ENCODE measurements around the gene HGFAC. TPM values are rescaled to one million over a fixed set of nuclear protein-coding genes. Genes with fewer than 3 reads are reported as not detected.

The HGFAC gene
- not detected for total RNA-seq

DNA sequence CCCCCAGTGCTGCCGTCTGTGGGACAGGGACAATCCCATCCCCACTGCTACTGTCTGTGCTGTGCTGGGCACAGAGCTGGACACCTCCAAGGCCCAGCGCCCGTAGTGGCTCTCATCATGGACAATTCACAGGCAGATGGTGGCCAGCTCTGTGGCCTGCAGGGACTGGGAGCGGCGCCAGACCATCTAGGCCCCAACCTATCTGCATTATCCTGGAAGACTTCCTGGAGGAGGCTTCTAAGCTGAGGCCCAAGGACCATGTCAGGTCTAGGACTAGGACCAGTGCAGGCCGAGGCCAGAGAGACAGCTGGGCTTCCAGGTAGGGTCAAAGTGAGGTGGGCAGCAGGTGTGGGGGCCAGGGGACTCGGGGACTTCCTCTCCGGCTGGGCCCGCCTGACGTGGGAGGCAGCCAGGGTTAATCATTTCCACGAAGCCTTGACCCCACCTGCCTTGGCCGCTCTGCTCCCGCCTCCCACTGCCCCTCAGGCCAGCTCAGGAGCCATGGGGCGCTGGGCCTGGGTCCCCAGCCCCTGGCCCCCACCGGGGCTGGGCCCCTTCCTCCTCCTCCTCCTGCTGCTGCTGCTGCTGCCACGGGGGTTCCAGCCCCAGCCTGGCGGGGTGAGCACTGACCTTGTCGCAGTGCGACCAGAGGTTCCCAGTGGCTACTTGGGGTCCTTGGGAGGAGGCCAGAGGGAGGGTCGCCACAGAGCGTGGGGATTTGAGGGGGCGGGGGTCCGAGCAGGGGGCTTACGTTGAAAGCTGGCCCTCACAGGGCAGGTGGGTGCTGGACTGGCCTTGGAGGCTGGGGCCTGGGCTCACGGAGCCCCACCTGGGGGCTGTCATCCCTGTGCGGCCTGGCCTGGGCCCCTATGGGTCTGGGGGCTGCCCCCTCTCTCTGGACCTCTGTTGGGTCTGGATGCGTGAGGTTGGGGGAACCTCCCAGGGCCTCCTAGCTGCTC, at the start of gene HGFAC:
HGFAC (plus strand) TSS at position 468 of the 959 bp plus-strand sequence; CDS start at position 502, 34 bp downstream.
- no peak within 1 kb of the TSS for H3K27ac ChIP-seq
- H3K36me3 ChIP-seq: no peaks in the 10 kb centered on the region
- no peak within 1 kb of the TSS for H3K4me3 ChIP-seq
- TF ChIP-seq, protein P1, sequence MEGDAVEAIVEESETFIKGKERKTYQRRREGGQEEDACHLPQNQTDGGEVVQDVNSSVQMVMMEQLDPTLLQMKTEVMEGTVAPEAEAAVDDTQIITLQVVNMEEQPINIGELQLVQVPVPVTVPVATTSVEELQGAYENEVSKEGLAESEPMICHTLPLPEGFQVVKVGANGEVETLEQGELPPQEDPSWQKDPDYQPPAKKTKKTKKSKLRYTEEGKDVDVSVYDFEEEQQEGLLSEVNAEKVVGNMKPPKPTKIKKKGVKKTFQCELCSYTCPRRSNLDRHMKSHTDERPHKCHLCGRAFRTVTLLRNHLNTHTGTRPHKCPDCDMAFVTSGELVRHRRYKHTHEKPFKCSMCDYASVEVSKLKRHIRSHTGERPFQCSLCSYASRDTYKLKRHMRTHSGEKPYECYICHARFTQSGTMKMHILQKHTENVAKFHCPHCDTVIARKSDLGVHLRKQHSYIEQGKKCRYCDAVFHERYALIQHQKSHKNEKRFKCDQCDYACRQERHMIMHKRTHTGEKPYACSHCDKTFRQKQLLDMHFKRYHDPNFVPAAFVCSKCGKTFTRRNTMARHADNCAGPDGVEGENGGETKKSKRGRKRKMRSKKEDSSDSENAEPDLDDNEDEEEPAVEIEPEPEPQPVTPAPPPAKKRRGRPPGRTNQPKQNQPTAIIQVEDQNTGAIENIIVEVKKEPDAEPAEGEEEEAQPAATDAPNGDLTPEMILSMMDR (IDR thresholded peaks at IDR 0.05): no peak
- H3K27me3 ChIP-seq: no peaks in the 10 kb centered on the region
- H3K4me1 ChIP-seq: peaks cover 0 to 8% of the 10 kb centered on the region in 2 donors
- DNase-seq (ENCODE audit: low spot score): no peak
- H3K9me3 ChIP-seq: no peaks in the 10 kb centered on the region

DNA sequence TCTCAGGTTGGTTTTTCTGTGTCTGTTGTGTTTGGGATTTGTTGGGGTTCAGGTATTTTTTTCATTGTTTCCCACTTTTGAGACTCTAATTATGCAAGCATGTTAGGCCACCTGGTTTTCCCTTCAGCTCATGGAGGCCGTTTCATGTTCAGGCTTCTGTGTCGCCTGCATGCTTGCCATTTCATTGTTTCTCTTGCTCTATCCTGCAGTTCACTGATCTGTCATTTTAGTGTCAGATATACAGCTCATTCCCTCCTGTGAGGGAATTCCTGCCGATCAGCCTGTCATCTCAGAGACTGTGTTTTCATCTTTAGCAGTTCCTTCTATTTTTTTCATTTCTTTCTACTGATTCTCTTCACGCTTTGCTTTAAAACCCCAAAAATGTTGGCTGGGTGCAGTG, 49.4 kb upstream of the HGFAC start:
- no peak overlapping the region for H3K27ac ChIP-seq
- H3K4me3 ChIP-seq: no peak overlapping the region
- no peaks in the 10 kb centered on the region for H3K27me3 ChIP-seq
- TF ChIP-seq, protein P1 (IDR thresholded peaks at IDR 0.05): no peak
- peaks cover 0 to 24% of the 10 kb centered on the region in 2 donors for H3K4me1 ChIP-seq
- no peaks in the 10 kb centered on the region for H3K36me3 ChIP-seq
- peaks cover 0 to 10% of the 10 kb centered on the region in 2 donors for H3K9me3 ChIP-seq
- no peak for DNase-seq (ENCODE audit: low spot score)

DNA sequence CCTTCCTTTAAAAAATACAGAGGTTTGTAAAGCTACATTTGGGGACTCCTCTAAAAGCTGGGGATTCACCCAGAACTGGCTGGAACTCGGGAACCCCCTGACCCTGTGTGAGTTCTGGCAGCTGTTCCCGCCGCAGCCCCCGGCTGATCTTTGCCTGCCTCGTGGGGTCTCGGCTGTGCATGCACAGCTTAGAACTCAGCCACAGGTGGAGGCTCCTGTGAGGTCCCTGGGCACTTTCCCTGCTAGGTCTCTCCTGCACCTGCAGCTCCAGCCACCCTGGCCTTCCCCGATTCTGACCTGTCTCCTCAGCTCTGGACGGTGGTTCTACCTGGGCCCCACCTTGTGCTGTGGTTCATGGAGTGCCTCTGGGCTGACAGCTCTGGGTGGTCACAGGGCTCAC, 48.6 kb upstream of the HGFAC start:
- no peak for DNase-seq (ENCODE audit: low spot score)
- H3K27me3 ChIP-seq: no peaks in the 10 kb centered on the region
- H3K27ac ChIP-seq: no peak overlapping the region
- H3K36me3 ChIP-seq: no peaks in the 10 kb centered on the region
- peaks cover 0 to 16% of the 10 kb centered on the region in 2 donors for H3K4me1 ChIP-seq
- H3K4me3 ChIP-seq: no peak overlapping the region
- TF ChIP-seq, protein P1 (IDR thresholded peaks at IDR 0.05): no peak
- peaks cover 0 to 10% of the 10 kb centered on the region in 2 donors for H3K9me3 ChIP-seq

DNA sequence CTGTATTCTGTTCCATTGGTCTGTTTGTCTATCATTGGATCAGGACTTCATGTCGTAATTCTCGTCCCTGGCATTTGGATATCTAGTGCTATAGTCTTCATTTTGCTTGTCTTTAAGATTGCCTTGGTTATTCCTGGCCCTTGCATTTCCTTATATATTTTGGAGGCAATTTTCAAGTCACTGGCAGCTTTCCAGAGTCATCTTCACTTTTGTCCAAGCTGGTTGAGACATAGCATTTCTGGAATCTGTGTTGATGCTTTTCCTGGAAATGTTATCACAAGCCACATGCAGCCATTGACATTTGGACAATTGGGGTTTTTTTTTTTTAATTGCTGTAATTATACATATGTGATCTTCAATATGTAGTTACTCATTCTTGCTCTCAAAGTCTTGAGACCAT, 45.2 kb upstream of the HGFAC start:
- Histone ChIP-seq H3K36me3 (no peaks in the 10 kb centered on the region), H3K27ac (no peak overlapping the region), H3K4me1 (no peaks in the 10 kb centered on the region), H3K27me3 (no peaks in the 10 kb centered on the region), H3K4me3 (no peak overlapping the region), H3K9me3 (peaks cover 0 to 10% of the 10 kb centered on the region in 2 donors)
- TF ChIP-seq, protein P1 (IDR thresholded peaks at IDR 0.05): no peak
- DNase-seq (ENCODE audit: low spot score): no peak

DNA sequence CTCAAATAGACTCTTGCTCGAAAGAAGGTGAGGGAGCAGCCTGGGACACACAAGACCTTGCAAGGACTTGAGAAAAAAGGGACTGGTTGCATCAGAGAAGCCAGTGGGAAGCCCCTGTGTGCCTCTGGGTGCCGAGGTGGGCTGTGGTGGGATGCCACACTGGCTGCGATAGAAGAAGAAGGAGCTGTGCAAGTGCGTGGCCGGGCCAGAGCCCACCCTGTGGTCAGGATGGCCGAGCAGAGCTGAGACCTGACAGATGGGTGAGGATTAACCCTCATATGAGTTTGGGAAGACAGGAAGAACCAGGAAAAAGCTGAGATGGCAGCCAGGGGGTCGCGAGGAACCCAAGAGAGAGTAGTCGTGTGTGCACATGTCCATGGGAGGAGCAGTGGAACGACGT, 44.6 kb upstream of the HGFAC start:
- DNase-seq (ENCODE audit: low spot score): no peak
- TF ChIP-seq, protein P1 (IDR thresholded peaks at IDR 0.05): no peak
- peaks cover 0 to under 1% of the 10 kb centered on the region in 2 donors for H3K4me1 ChIP-seq
- H3K4me3 ChIP-seq: no peak overlapping the region
- H3K9me3 ChIP-seq: peaks cover 0 to 10% of the 10 kb centered on the region in 2 donors
- no peak overlapping the region for H3K27ac ChIP-seq
- no peaks in the 10 kb centered on the region for H3K36me3 ChIP-seq
- H3K27me3 ChIP-seq: no peaks in the 10 kb centered on the region
